Gastrocnemius medialis (tissue), 4 donors: ENCODE measurements around the gene UBASH3B. TPM values are rescaled to one million over a fixed set of nuclear protein-coding genes. Genes with fewer than 3 reads are reported as not detected.

ENCODE experiments used
- ATAC-seq, 2 donors: fragments of 150-250 bp; one replicate each; pipeline ENCODE4 v1.9.1; 2016
- DNase-seq, 2 donors: peaks; one replicate each; pipeline ENCODE4 v3.0.0-alpha.2; 2019
- H3K27ac ChIP-seq, 4 donors: fragments of 200-600 bp; sonication (generic); 1 replicate in 1 of 4; 2 replicates in 3 of 4; pipeline ENCODE4 v1.5.1; 2016 to 2018; ENCODE audit warnings: mild to moderate bottlenecking in 2 of 4, moderate library complexity in 1 of 4
- H3K27me3 ChIP-seq, 3 donors: fragments of 200-600 bp; sonication (generic) in 2 of 3; 1 replicate in 1 of 3; 2 replicates in 2 of 3; pipeline versions ENCODE4 v1.5.1 to v1.6.0; 2016 to 2019; ENCODE audit warnings: mild to moderate bottlenecking in 1 of 3, moderate library complexity in 1 of 3
- H3K36me3 ChIP-seq, 2 donors: fragments of 200-600 bp; sonication (generic) in 1 of 2; one replicate each; pipeline ENCODE4 v1.5.1; 2017 to 2018
- H3K4me1 ChIP-seq, 2 donors: fragments of 200-600 bp; sonication (generic) in 1 of 2; one replicate each; pipeline ENCODE4 v1.5.1; 2016 to 2017; ENCODE audit warnings: mild to moderate bottlenecking in 2 of 2
- H3K4me3 ChIP-seq, 4 donors: fragments of 200-600 bp; sonication (generic) in 3 of 4; 1 replicate in 1 of 4; 2 replicates in 3 of 4; pipeline ENCODE4 v1.5.1; 2016 to 2019; ENCODE audit warnings: mild to moderate bottlenecking in 2 of 4
- H3K9me3 ChIP-seq, 3 donors: fragments of 200-600 bp; sonication (generic) in 2 of 3; 1 replicate in 1 of 3; 2 replicates in 2 of 3; pipeline ENCODE4 v1.5.1; 2016 to 2019
- POLR2A ChIP-seq, 2 donors: fragments of 450-650 bp; IDR thresholded peaks; one replicate each; pipeline ENCODE4 v1.6.1; 2017; ENCODE audit warnings: antibody characterized with exemption in 2 of 2, mild to moderate bottlenecking in 2 of 2, moderate library complexity in 2 of 2
- in situ Hi-C, 4 donors: fragments of 200-750 bp; cut with MboI; loops; one replicate each; pipeline versions ENCODE4 v1.15.0 to v1.8.0; 2017; ENCODE audit warnings: low sequenced_read_pairs in 4 of 4
- intact Hi-C: fragments of 100-400 bp; cut with DNase I; formaldehyde crosslinking; loops from one replicate; pipeline ENCODE4 v1.15.1; 2023; ENCODE audit warnings: low total_unique reads
- total RNA-seq, 4 donors: library from RNA; depleted of rRNA; stranded (reverse); fragments of >200 nt; gene quantifications; one replicate each; pipeline versions ENCODE4 v1.1.0 to v1.2.3, GENCODE V29; 2016
- TF ChIP-seq, protein P1 (sequence below), 5 experiments: fragments of 450-650 bp in 3 of 5; fragments of 200-600 bp in 2 of 5; sonication (generic) in 2 of 5; IDR thresholded peaks in 4 of 5; conservative IDR thresholded peaks in 1 of 5; 1 replicate in 4 of 5; 2 replicates in 1 of 5; pipeline ENCODE4 v1.5.1; 2016 to 2019; ENCODE audit warnings: antibody characterized with exemption in 5 of 5, mild to moderate bottlenecking in 3 of 5, moderate library complexity in 3 of 5

Gene UBASH3B
- total RNA-seq, 4 donors from 2014 or later = 0.32 to 2.9 (median 0.87) TPM

DNA sequence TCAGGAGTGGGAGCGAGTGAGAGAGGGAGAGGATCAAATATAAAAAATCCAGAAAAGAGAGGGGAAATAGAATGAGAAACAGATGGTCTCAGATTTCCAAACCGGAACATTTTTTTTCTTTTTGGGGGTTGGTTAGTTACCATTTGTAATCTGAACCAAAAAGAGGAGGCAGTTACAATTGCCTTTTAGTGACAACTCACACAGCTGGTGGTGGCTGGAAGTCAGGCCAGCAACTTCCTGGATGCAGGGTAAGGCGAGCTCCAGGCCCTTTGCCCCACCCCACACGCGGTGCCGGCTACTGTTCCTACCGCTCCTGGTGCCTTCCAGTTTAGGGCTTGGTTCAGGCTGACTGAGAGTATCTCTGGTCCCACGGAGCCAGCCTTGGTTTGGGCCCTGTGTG lies 21.0 kb upstream of the UBASH3B start:
- H3K27ac ChIP-seq = no peak overlapping the region
- H3K9me3 ChIP-seq = no peaks in the 10 kb centered on the region
- DNase-seq = peak in 1 of 2 donors; percentile 20
- intact Hi-C loops (no loop called here), in situ Hi-C loops (loop anchor here (5.0 to 25.0 kb wide), 5 partner anchors 128 to 220 kb away; no protein-coding TSS in a partner anchor)
- no peaks in the 10 kb centered on the region for H3K27me3 ChIP-seq
- H3K4me1 ChIP-seq = no peaks in the 10 kb centered on the region
- TF ChIP-seq, protein P1, sequence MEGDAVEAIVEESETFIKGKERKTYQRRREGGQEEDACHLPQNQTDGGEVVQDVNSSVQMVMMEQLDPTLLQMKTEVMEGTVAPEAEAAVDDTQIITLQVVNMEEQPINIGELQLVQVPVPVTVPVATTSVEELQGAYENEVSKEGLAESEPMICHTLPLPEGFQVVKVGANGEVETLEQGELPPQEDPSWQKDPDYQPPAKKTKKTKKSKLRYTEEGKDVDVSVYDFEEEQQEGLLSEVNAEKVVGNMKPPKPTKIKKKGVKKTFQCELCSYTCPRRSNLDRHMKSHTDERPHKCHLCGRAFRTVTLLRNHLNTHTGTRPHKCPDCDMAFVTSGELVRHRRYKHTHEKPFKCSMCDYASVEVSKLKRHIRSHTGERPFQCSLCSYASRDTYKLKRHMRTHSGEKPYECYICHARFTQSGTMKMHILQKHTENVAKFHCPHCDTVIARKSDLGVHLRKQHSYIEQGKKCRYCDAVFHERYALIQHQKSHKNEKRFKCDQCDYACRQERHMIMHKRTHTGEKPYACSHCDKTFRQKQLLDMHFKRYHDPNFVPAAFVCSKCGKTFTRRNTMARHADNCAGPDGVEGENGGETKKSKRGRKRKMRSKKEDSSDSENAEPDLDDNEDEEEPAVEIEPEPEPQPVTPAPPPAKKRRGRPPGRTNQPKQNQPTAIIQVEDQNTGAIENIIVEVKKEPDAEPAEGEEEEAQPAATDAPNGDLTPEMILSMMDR (IDR thresholded peaks at IDR 0.05 in 4 of 5, conservative IDR thresholded peaks at IDR 0.05 in 1 of 5) = no peak
- TF ChIP-seq POLR2A (IDR thresholded peaks at IDR 0.05) = no peak
- H3K4me3 ChIP-seq = no peak overlapping the region
- no peak for ATAC-seq
- no peaks in the 10 kb centered on the region for H3K36me3 ChIP-seq

DNA sequence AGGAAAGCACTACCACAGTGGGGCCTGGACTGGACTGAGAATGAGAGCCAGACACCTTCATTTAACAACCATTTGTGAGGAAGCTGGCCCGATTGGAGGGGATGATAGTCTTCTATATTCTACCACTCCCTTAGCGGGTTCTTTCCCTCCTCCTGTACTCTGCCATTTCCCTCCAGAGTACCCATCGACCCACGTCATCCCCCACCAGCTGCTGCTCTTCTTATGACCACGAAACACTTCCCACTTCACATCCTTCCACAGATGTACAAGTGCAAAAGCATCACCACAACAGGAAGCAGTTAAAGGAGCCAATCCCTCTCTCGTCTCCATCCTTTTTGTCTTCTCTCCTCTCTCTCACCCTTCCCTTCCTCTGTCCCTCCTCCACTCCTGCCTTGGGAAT lies 18.0 kb upstream of the UBASH3B start:
- Histone ChIP-seq H3K4me1 (no peaks in the 10 kb centered on the region), H3K27me3 (no peaks in the 10 kb centered on the region), H3K9me3 (no peaks in the 10 kb centered on the region), H3K4me3 (no peak overlapping the region), H3K27ac (no peak overlapping the region), H3K36me3 (no peaks in the 10 kb centered on the region)
- DNase-seq = no peak
- TF ChIP-seq, protein P1 (IDR thresholded peaks at IDR 0.05 in 4 of 5, conservative IDR thresholded peaks at IDR 0.05 in 1 of 5) = no peak
- TF ChIP-seq POLR2A (IDR thresholded peaks at IDR 0.05) = no peak
- ATAC-seq = no peak
- intact Hi-C loops (no loop called here), in situ Hi-C loops (loop anchor here (10.0 to 25.0 kb wide), 4 partner anchors 125 to 217 kb away; no protein-coding TSS in a partner anchor)

DNA sequence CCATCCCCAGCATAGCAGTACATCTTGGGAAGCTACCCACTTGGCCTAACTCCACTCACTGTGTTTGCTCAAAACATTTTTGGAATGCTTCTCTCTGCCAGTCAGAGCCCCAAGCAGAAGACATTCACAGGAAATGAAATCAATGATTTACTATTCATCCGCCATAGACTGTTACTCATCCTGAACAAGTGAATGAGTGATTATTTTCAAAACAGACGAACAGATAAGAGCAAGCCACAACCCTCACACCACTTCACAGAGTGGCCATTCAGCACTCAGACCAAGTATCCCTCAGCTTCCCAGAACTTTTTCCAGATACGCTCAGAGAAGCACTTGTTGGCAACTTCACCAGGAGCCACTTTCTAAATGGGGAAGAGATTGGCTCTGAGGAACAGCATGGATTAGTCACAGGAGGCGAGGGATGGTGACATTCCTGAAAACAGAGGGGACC lies 13.0 kb upstream of the UBASH3B start:
- in situ Hi-C loops (loop anchor here in 1 of 4 donors (25.0 kb wide), 1 partner anchor 120 kb away; no protein-coding TSS in a partner anchor), intact Hi-C loops (no loop called here)
- no peaks in the 10 kb centered on the region for H3K4me1 ChIP-seq
- no peak overlapping the region for H3K4me3 ChIP-seq
- no peaks in the 10 kb centered on the region for H3K27me3 ChIP-seq
- TF ChIP-seq, protein P1 (IDR thresholded peaks at IDR 0.05 in 4 of 5, conservative IDR thresholded peaks at IDR 0.05 in 1 of 5) = no peak
- no peak for TF ChIP-seq POLR2A (IDR thresholded peaks at IDR 0.05)
- no peaks in the 10 kb centered on the region for H3K9me3 ChIP-seq
- ATAC-seq (no peak), DNase-seq (no peak)
- no peaks in the 10 kb centered on the region for H3K36me3 ChIP-seq
- H3K27ac ChIP-seq = no peak overlapping the region

DNA sequence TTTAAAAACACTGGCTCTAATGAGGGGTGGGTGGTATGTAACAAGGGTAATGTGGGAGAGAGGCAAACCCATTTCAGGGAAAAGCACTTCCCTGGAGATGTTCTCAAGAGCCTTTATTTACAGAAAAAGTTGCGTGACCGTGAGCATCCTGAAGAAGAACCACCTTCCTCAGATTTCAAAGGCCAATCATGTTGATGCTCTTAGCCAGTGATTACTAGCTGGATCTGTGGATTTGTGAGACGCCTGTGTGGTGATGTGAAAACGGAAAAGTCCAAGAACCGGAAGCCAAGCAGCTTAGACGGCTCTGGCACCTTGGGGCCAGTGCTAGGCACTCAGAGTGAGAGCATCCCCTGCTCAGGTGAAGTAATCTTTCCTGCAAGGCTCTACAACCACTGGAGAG lies 12.6 kb upstream of the UBASH3B start:
- Histone ChIP-seq H3K36me3 (no peaks in the 10 kb centered on the region), H3K9me3 (no peaks in the 10 kb centered on the region), H3K27ac (no peak overlapping the region), H3K27me3 (no peaks in the 10 kb centered on the region), H3K4me1 (no peaks in the 10 kb centered on the region), H3K4me3 (no peak overlapping the region)
- intact Hi-C loops = no loop called here
- DNase-seq = no peak
- ATAC-seq = no peak
- in situ Hi-C loops = loop anchor here in 1 of 4 donors (25.0 kb wide), 1 partner anchor 119 kb away; no protein-coding TSS in a partner anchor
- TF ChIP-seq POLR2A (IDR thresholded peaks at IDR 0.05) = no peak
- TF ChIP-seq, protein P1 (IDR thresholded peaks at IDR 0.05 in 4 of 5, conservative IDR thresholded peaks at IDR 0.05 in 1 of 5) = no peak

DNA sequence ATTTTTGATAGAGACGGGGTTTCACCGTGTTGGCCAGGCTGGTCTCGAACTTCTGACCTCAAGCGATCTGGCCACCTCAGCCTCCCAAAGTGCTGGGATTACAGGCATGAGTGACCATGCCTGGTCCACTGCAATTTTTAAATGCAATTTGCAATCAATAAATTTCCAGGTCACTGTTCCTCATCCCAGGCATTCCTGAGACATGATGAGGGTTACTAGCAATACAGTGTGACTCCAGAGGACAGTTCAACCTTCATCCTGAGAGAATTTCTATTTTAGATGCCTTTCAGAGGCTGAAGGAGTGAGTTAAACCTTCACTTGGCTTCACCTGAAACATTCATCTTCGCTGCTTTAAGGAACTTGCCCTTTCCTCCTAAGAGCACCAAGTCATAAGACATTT lies 9.7 kb upstream of the UBASH3B start:
- Histone ChIP-seq H3K9me3 (no peaks in the 10 kb centered on the region), H3K27me3 (no peaks in the 10 kb centered on the region), H3K27ac (no peak overlapping the region), H3K4me3 (no peak overlapping the region), H3K36me3 (no peaks in the 10 kb centered on the region), H3K4me1 (no peaks in the 10 kb centered on the region)
- TF ChIP-seq, protein P1 (IDR thresholded peaks at IDR 0.05 in 4 of 5, conservative IDR thresholded peaks at IDR 0.05 in 1 of 5) = no peak
- no peak for TF ChIP-seq POLR2A (IDR thresholded peaks at IDR 0.05)
- in situ Hi-C loops = loop anchor here in 1 of 4 donors (25.0 kb wide), 1 partner anchor 116 kb away; no protein-coding TSS in a partner anchor
- DNase-seq = no peak
- ATAC-seq = no peak
- intact Hi-C loops = no loop called here
